Suprapubic skin (tissue), 4 donors: ENCODE data around the gene LAMTOR5.
"Not testable (repeated sequence)": the region's sequence is repeated elsewhere in the genome, so short reads cannot be mapped to it uniquely, and the experiment has no call there.

Experiments used
- CTCF ChIP-seq, 2 donors: fragments of 200-600 bp in 1 of 2; fragments of 450-650 bp in 1 of 2; sonication (generic) in 1 of 2; IDR thresholded peaks; one replicate each; pipeline ENCODE4 v1.5.1; 2016 to 2019; ENCODE audit warnings: antibody characterized with exemption in 2 of 2, mild to moderate bottlenecking in 1 of 2, moderate library complexity in 1 of 2
- POLR2A ChIP-seq, 2 donors: fragments of 450-650 bp; IDR thresholded peaks; one replicate each; pipeline ENCODE4 v1.6.1; 2017; ENCODE audit warnings: antibody characterized with exemption in 2 of 2, mild to moderate bottlenecking in 2 of 2, moderate library complexity in 2 of 2
- POLR2AphosphoS5 ChIP-seq, 3 donors: sonication (generic); formaldehyde crosslinking; IDR thresholded peaks; one replicate each; pipeline ENCODE4 v1.6.1; 2017; ENCODE audit warnings: antibody characterized with exemption in 3 of 3

GRCh38 chr1:110413045-110413444, 5.6 kb upstream of the LAMTOR5 start:
- not testable (repeated sequence) for TF ChIP-seq POLR2A, CTCF, POLR2AphosphoS5 (IDR thresholded peaks at IDR 0.05)
